DMS114 treated with DMSO at 0.1 percent for 48 hours (cell line): ENCODE data around the gene R3HDM2.
"Not testable (repeated sequence)": the region's sequence is repeated elsewhere in the genome, so short reads cannot be mapped to it uniquely, and the experiment has no call there.

Source experiments
- DNase-seq: peaks from one replicate; lab custom pipeline; 2025; ENCODE audit not compliant: unreplicated experiment; lab: John Stamatoyannopoulos, UW

The R3HDM2 gene

GRCh38 chr12:57429473-57430111 lies 1.3 kb downstream of the R3HDM2 start:
- no peak for DNase-seq

GRCh38 chr12:57428965-57429364 lies 1.9 kb downstream of the R3HDM2 start:
- no peak for DNase-seq

GRCh38 chr12:57426948-57427347 lies 3.9 kb downstream of the R3HDM2 start:
- not testable (repeated sequence) for DNase-seq

- DNase-seq = no peak
These were observed 10.4 kb downstream of the R3HDM2 start for GRCh38 chr12:57420482-57420881.

- DNase-seq = no peak
These were observed 11.3 kb downstream of the R3HDM2 start for GRCh38 chr12:57419495-57419894.

- DNase-seq = no peak
These were observed 12.6 kb downstream of the R3HDM2 start for GRCh38 chr12:57418255-57418654.

GRCh38 chr12:57416039-57416996 lies 14.5 kb downstream of the R3HDM2 start:
- DNase-seq = no peak

GRCh38 chr12:57415088-57415487 lies 15.8 kb downstream of the R3HDM2 start:
- DNase-seq = no peak

GRCh38 chr12:57414160-57414559 lies 16.7 kb downstream of the R3HDM2 start:
- DNase-seq = not testable (repeated sequence)

- DNase-seq = no peak
These were observed 20.3 kb downstream of the R3HDM2 start for GRCh38 chr12:57410534-57410933.

GRCh38 chr12:57404966-57405640 lies 25.7 kb downstream of the R3HDM2 start:
- no peak for DNase-seq

- DNase-seq = not testable (repeated sequence)
These were observed 28.7 kb downstream of the R3HDM2 start for GRCh38 chr12:57402156-57402555.

GRCh38 chr12:57401165-57401564 lies 29.7 kb downstream of the R3HDM2 start:
- DNase-seq = no peak

GRCh38 chr12:57399718-57400463 lies 31.0 kb downstream of the R3HDM2 start:
- not testable (repeated sequence) for DNase-seq

GRCh38 chr12:57397441-57397840 lies 33.4 kb downstream of the R3HDM2 start:
- no peak for DNase-seq

- no peak for DNase-seq
These were observed 35.7 kb downstream of the R3HDM2 start for GRCh38 chr12:57395121-57395520.

- DNase-seq = no peak
These were observed 40.7 kb downstream of the R3HDM2 start for GRCh38 chr12:57390174-57390573.

- no peak for DNase-seq
These were observed 41.8 kb downstream of the R3HDM2 start for GRCh38 chr12:57389033-57389432.

GRCh38 chr12:57388425-57388824 lies 42.4 kb downstream of the R3HDM2 start:
- no peak for DNase-seq

- no peak for DNase-seq
These were observed 44.6 kb downstream of the R3HDM2 start for GRCh38 chr12:57386187-57386720.

GRCh38 chr12:57385586-57385985 lies 45.3 kb downstream of the R3HDM2 start:
- no peak for DNase-seq
